WTC11 (cell line): ENCODE results near the gene MTHFD2. TPM values are rescaled to one million over a fixed set of nuclear protein-coding genes. Genes with fewer than 3 reads are reported as not detected.
A peak's percentile ranks its signal among the peaks of the same experiment; 100 is the strongest.

ENCODE experiments used
- ATAC-seq: fragments of 200-7000 bp; cut with Tn5 transposase; 2 replicates; pipeline ENCODE4 v1.10.0; 2021; ENCODE audit warnings: mild to moderate bottlenecking, moderate library complexity
- CTCF ChIA-PET: fragments of 300-600 bp; sonication (Branson Sonifier 250); formaldehyde crosslinking; loops from one replicate; lab custom pipeline; 2021; ENCODE audit warnings: antibody characterized with exemption; lab: Charles Lee
- POLR2A ChIA-PET: fragments of 350-600 bp; sonication (Branson Sonifier 250); formaldehyde crosslinking; loops from one replicate; lab custom pipeline; 2021; ENCODE audit warnings: antibody characterized with exemption; lab: Charles Lee
- DNase-seq: peaks from one replicate; pipeline ENCODE4 v3.0.0; 2021; ENCODE audit warnings: low spot score
- H3K27ac Mint-ChIP-seq: 2 replicates; pipeline ENCODE4 v1.8.0; 2021; ENCODE audit warnings: mixed read lengths
- H3K27me3 Mint-ChIP-seq: 2 replicates; pipeline ENCODE4 v1.8.0; 2021; ENCODE audit warnings: low read depth, mild to moderate bottlenecking, moderate library complexity, mixed read lengths
- H3K36me3 Mint-ChIP-seq: 2 replicates; pipeline ENCODE4 v1.8.0; 2021; ENCODE audit warnings: mixed read lengths
- H3K4me1 Mint-ChIP-seq: 2 replicates; pipeline ENCODE4 v1.8.0; 2022; ENCODE audit warnings: mixed read lengths
- H3K4me3 Mint-ChIP-seq: 2 replicates; pipeline ENCODE4 v1.8.0; 2021; ENCODE audit warnings: mild to moderate bottlenecking, moderate library complexity, mixed read lengths
- H3K9me3 Mint-ChIP-seq: 2 replicates; pipeline ENCODE4 v1.8.0; 2021; ENCODE audit warnings: mixed read lengths
- CREB1 ChIP-seq: sonication (generic); formaldehyde crosslinking; IDR thresholded peaks from 2 replicates; pipeline ENCODE4 v1.8.0; 2023; ENCODE audit warnings: mild to moderate bottlenecking, missing genetic modification reagents
- ETV6 ChIP-seq: sonication (generic); formaldehyde crosslinking; IDR thresholded peaks from 2 replicates; pipeline ENCODE4 v1.8.1; 2022; ENCODE audit warnings: mild to moderate bottlenecking, missing genetic modification reagents
- FOXJ3 ChIP-seq: sonication (generic); formaldehyde crosslinking; IDR thresholded peaks from 2 replicates; pipeline ENCODE4 v1.9.0; 2021; ENCODE audit warnings: missing genetic modification reagents, mild to moderate bottlenecking, borderline replicate concordance
- FOXP1 ChIP-seq: sonication (generic); formaldehyde crosslinking; IDR thresholded peaks from 2 replicates; pipeline ENCODE4 v1.8.0; 2022; ENCODE audit warnings: missing genetic modification reagents, mild to moderate bottlenecking, moderate library complexity, borderline replicate concordance
- GABPB1 ChIP-seq: sonication (generic); formaldehyde crosslinking; IDR thresholded peaks from 2 replicates; pipeline ENCODE4 v1.8.1; 2023; ENCODE audit warnings: mild to moderate bottlenecking, missing genetic modification reagents
- GTF2I ChIP-seq: fragments of 250-450 bp; sonication (Bioruptor Pico); conservative IDR thresholded peaks from 2 replicates; pipeline ENCODE4 v1.4.0; 2021; ENCODE audit warnings: mild to moderate bottlenecking
- KAT7 ChIP-seq: sonication (generic); formaldehyde crosslinking; IDR thresholded peaks from 2 replicates; pipeline ENCODE4 v1.8.1; 2023; ENCODE audit warnings: missing genetic modification reagents, mild to moderate bottlenecking, borderline replicate concordance
- NFE2L1 ChIP-seq: sonication (generic); formaldehyde crosslinking; IDR thresholded peaks from 2 replicates; pipeline ENCODE4 v1.8.1; 2023; ENCODE audit warnings: missing genetic modification reagents
- NFYB ChIP-seq: sonication (generic); formaldehyde crosslinking; conservative IDR thresholded peaks from 2 replicates; pipeline ENCODE4 v1.8.0; 2022; ENCODE audit warnings: low read depth, missing genetic modification reagents
- NR1H2 ChIP-seq: sonication (generic); formaldehyde crosslinking; IDR thresholded peaks from 2 replicates; pipeline ENCODE4 v1.9.0; 2021; ENCODE audit warnings: mild to moderate bottlenecking, moderate library complexity, missing genetic modification reagents
- OVOL2 ChIP-seq: fragments of 250-450 bp; sonication (Bioruptor Pico); IDR thresholded peaks from 2 replicates; pipeline ENCODE4 v1.9.0; 2021; ENCODE audit warnings: mild to moderate bottlenecking, borderline replicate concordance
- RELA ChIP-seq: sonication (generic); formaldehyde crosslinking; IDR thresholded peaks from 2 replicates; pipeline ENCODE4 v1.8.1; 2022; ENCODE audit warnings: missing genetic modification reagents, mild to moderate bottlenecking, borderline replicate concordance
- SOX15 ChIP-seq: fragments of 250-450 bp; sonication (Bioruptor Pico); IDR thresholded peaks from 2 replicates; pipeline ENCODE4 v1.9.0; 2021; ENCODE audit warnings: mild to moderate bottlenecking
- ZNF281 ChIP-seq: sonication (generic); formaldehyde crosslinking; IDR thresholded peaks from 2 replicates; pipeline ENCODE4 v1.8.0; 2023; ENCODE audit warnings: mild to moderate bottlenecking, missing genetic modification reagents
- ZNF317 ChIP-seq: sonication (generic); formaldehyde crosslinking; IDR thresholded peaks from 2 replicates; pipeline ENCODE4 v1.8.1; 2023; ENCODE audit warnings: low read depth, mild to moderate bottlenecking, moderate library complexity, missing genetic modification reagents, borderline replicate concordance
- total RNA-seq: library from RNA; stranded (reverse); gene quantifications from 3 replicates; pipeline ENCODE4 v1.2.3, GENCODE V29; 2021
- TF ChIP-seq, protein P1 (sequence below): sonication (generic); formaldehyde crosslinking; IDR thresholded peaks from 2 replicates; pipeline ENCODE4 v1.8.1; 2022; ENCODE audit warnings: low read depth, mild to moderate bottlenecking, moderate library complexity, missing genetic modification reagents, borderline replicate concordance
- TF ChIP-seq, protein P2 (sequence below): sonication (generic); formaldehyde crosslinking; IDR thresholded peaks from 2 replicates; pipeline ENCODE4 v1.8.0; 2022; ENCODE audit warnings: missing genetic modification reagents
- TF ChIP-seq, protein P3 (sequence below): sonication (generic); formaldehyde crosslinking; IDR thresholded peaks from 2 replicates; pipeline ENCODE4 v1.8.1; 2023; ENCODE audit warnings: mild to moderate bottlenecking, missing genetic modification reagents, moderate library complexity
- TF ChIP-seq, protein P4 (sequence below): sonication (generic); formaldehyde crosslinking; IDR thresholded peaks from 2 replicates; pipeline ENCODE4 v1.8.0; 2022; ENCODE audit warnings: mild to moderate bottlenecking, missing genetic modification reagents

MTHFD2 gene
- total RNA-seq, 1 experiment from 2014 or later = 251 TPM

DNA sequence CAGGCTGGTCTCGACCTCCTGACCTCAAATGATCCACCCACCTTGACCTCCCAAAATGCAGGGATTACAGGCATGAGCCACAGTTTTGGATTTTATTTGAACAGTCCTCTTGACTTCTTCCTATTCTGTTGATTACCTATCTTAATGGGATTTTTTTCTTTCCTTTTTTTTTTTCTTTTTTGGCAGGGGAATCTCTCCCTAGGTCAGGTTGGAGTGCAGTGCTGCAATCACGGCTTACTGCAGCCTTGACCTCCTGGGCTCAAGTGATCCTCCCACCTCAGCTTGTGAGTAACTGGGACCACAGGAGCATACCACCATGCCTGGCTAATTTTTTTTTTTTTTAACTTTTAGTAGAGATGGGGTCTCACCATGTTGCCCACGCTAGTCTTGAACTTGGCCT lies 2.8 kb downstream of the MTHFD2 start (continued):
- TF ChIP-seq SOX15 (CRISPR knock-in tag) = no peak

GRCh38 chr2:74201596-74201995 lies 3.2 kb downstream of the MTHFD2 start:
- CTCF ChIA-PET = no interaction called here
- POLR2A ChIA-PET = interaction anchor here (2.2 kb wide), 1 partner anchor 23 kb away, joined by 8 read pairs; the partner anchor contains the start of gene MOB1A
- no peak for ATAC-seq
- Mint-ChIP-seq H3K36me3 (peaks cover 35% of the 10 kb centered on the region), H3K9me3 (no peaks in the 10 kb centered on the region; the same call in 1 of the 2 replicates), H3K4me3 (peak overlapping the region; percentile 99), H3K27ac (no peak overlapping the region), H3K4me1 (peaks cover 60% of the 10 kb centered on the region), H3K27me3 (peaks cover 10% of the 10 kb centered on the region)
- TF ChIP-seq, protein P1, sequence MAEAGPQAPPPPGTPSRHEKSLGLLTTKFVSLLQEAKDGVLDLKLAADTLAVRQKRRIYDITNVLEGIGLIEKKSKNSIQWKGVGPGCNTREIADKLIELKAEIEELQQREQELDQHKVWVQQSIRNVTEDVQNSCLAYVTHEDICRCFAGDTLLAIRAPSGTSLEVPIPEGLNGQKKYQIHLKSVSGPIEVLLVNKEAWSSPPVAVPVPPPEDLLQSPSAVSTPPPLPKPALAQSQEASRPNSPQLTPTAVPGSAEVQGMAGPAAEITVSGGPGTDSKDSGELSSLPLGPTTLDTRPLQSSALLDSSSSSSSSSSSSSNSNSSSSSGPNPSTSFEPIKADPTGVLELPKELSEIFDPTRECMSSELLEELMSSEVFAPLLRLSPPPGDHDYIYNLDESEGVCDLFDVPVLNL (CRISPR knock-in tag) = no peak
- TF ChIP-seq NR1H2 (CRISPR knock-in tag) (no peak), OVOL2 (CRISPR knock-in tag) (no peak), FOXP1 (CRISPR knock-in tag) (no peak), KAT7 (CRISPR knock-in tag) (no peak), ZNF281 (CRISPR knock-in tag) (no peak), RELA (CRISPR knock-in tag) (no peak), GTF2I (no peak), FOXJ3 (CRISPR knock-in tag) (no peak), ZNF317 (CRISPR knock-in tag) (no peak), CREB1 (CRISPR knock-in tag) (no peak)
- TF ChIP-seq, protein P2, sequence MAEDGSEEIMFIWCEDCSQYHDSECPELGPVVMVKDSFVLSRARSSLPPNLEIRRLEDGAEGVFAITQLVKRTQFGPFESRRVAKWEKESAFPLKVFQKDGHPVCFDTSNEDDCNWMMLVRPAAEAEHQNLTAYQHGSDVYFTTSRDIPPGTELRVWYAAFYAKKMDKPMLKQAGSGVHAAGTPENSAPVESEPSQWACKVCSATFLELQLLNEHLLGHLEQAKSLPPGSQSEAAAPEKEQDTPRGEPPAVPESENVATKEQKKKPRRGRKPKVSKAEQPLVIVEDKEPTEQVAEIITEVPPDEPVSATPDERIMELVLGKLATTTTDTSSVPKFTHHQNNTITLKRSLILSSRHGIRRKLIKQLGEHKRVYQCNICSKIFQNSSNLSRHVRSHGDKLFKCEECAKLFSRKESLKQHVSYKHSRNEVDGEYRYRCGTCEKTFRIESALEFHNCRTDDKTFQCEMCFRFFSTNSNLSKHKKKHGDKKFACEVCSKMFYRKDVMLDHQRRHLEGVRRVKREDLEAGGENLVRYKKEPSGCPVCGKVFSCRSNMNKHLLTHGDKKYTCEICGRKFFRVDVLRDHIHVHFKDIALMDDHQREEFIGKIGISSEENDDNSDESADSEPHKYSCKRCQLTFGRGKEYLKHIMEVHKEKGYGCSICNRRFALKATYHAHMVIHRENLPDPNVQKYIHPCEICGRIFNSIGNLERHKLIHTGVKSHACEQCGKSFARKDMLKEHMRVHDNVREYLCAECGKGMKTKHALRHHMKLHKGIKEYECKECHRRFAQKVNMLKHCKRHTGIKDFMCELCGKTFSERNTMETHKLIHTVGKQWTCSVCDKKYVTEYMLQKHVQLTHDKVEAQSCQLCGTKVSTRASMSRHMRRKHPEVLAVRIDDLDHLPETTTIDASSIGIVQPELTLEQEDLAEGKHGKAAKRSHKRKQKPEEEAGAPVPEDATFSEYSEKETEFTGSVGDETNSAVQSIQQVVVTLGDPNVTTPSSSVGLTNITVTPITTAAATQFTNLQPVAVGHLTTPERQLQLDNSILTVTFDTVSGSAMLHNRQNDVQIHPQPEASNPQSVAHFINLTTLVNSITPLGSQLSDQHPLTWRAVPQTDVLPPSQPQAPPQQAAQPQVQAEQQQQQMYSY (CRISPR knock-in tag) = no peak
- no peak for DNase-seq

DNA sequence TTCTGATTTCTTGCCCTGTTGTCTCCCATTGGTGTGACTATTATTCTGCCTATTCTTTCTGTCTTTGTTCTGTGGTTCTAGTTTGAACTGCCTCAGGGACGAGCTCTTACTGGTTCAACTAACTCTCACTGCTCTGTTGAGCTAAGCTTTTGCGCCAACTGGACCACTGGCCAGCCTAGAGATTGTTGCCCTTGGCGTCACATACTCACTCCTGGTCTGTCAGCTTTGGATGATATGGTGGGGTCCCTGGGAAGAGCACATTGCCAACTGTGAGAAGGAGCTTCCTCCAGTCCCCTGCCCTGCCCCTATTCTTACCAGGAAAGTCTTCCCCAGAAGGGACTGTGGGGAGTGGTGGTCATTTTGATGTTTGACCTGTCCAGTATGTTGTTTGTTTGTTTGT lies 6.0 kb downstream of the MTHFD2 start:
- POLR2A ChIA-PET = interaction anchor here (1.1 kb wide), 1 partner anchor 10 kb away, joined by 3 read pairs; no protein-coding TSS in a partner anchor
- no peak for ATAC-seq
- CTCF ChIA-PET = interaction anchor here (0.8 to 1.3 kb wide), 2 partner anchors 62 to 65 kb away, joined by 3 read pairs; no protein-coding TSS in a partner anchor

More for the DNA sequence above, 6.0 kb downstream of the MTHFD2 start:
- Mint-ChIP-seq H3K4me1 (peaks cover 55% of the 10 kb centered on the region), H3K9me3 (no peaks in the 10 kb centered on the region), H3K27ac (peak overlapping the region; percentile 60), H3K36me3 (peaks cover 53% of the 10 kb centered on the region), H3K27me3 (no peaks in the 10 kb centered on the region; the same call in 1 of the 2 replicates), H3K4me3 (no peak overlapping the region)
- no peak for TF ChIP-seq GTF2I
- no peak for TF ChIP-seq GABPB1 (CRISPR knock-in tag)
- TF ChIP-seq, protein P3, sequence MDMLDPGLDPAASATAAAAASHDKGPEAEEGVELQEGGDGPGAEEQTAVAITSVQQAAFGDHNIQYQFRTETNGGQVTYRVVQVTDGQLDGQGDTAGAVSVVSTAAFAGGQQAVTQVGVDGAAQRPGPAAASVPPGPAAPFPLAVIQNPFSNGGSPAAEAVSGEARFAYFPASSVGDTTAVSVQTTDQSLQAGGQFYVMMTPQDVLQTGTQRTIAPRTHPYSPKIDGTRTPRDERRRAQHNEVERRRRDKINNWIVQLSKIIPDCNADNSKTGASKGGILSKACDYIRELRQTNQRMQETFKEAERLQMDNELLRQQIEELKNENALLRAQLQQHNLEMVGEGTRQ (CRISPR knock-in tag) = no peak
- TF ChIP-seq OVOL2 (CRISPR knock-in tag) = no peak
- TF ChIP-seq NFE2L1 (CRISPR knock-in tag) = 0 out of 2 replicates have a peak, but pooled peaks have one; percentile 19
- TF ChIP-seq ETV6 (CRISPR knock-in tag) = no peak
- TF ChIP-seq NFYB (CRISPR knock-in tag) = no peak
- TF ChIP-seq, protein P4, sequence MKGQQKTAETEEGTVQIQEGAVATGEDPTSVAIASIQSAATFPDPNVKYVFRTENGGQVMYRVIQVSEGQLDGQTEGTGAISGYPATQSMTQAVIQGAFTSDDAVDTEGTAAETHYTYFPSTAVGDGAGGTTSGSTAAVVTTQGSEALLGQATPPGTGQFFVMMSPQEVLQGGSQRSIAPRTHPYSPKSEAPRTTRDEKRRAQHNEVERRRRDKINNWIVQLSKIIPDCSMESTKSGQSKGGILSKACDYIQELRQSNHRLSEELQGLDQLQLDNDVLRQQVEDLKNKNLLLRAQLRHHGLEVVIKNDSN (CRISPR knock-in tag) = no peak
- no peak for DNase-seq
